ENCODE data around the gene ANKK1.

ANKK1 gene

GRCh38 chr11:113400631-113401230 is 13.2 kb downstream of the ANKK1 start:
- no peak overlapping the region for H3K27ac Mint-ChIP-seq
- TF ChIP-seq, protein P1, sequence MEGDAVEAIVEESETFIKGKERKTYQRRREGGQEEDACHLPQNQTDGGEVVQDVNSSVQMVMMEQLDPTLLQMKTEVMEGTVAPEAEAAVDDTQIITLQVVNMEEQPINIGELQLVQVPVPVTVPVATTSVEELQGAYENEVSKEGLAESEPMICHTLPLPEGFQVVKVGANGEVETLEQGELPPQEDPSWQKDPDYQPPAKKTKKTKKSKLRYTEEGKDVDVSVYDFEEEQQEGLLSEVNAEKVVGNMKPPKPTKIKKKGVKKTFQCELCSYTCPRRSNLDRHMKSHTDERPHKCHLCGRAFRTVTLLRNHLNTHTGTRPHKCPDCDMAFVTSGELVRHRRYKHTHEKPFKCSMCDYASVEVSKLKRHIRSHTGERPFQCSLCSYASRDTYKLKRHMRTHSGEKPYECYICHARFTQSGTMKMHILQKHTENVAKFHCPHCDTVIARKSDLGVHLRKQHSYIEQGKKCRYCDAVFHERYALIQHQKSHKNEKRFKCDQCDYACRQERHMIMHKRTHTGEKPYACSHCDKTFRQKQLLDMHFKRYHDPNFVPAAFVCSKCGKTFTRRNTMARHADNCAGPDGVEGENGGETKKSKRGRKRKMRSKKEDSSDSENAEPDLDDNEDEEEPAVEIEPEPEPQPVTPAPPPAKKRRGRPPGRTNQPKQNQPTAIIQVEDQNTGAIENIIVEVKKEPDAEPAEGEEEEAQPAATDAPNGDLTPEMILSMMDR (IDR thresholded peaks at IDR 0.05), result no peak
- no peak overlapping the region for H3K4me3 Mint-ChIP-seq
- H3K4me1 Mint-ChIP-seq, result peaks cover 10% of the 10 kb centered on the region
- H3K9me3 Mint-ChIP-seq, result no peaks in the 10 kb centered on the region
- DNase-seq, result no peak
- no peaks in the 10 kb centered on the region for H3K36me3 Mint-ChIP-seq (ENCODE audit: low read depth)
- H3K27me3 Mint-ChIP-seq (ENCODE audit: low read depth, poor library complexity), result peaks cover 34% of the 10 kb centered on the region

GRCh38 chr11:113401718-113402117 is 14.1 kb downstream of the ANKK1 start:
- H3K27ac Mint-ChIP-seq, result no peak overlapping the region
- TF ChIP-seq, protein P1 (IDR thresholded peaks at IDR 0.05), result no peak
- peaks cover 17% of the 10 kb centered on the region for H3K4me1 Mint-ChIP-seq
- DNase-seq, result no peak
- no peaks in the 10 kb centered on the region for H3K36me3 Mint-ChIP-seq (ENCODE audit: low read depth)
- H3K9me3 Mint-ChIP-seq, result no peaks in the 10 kb centered on the region
- H3K4me3 Mint-ChIP-seq, result no peak overlapping the region
- H3K27me3 Mint-ChIP-seq (ENCODE audit: low read depth, poor library complexity), result peaks cover 34% of the 10 kb centered on the region

GRCh38 chr11:113404859-113405430 is 17.4 kb downstream of the ANKK1 start:
- H3K27ac Mint-ChIP-seq, result no peak overlapping the region

DNA sequence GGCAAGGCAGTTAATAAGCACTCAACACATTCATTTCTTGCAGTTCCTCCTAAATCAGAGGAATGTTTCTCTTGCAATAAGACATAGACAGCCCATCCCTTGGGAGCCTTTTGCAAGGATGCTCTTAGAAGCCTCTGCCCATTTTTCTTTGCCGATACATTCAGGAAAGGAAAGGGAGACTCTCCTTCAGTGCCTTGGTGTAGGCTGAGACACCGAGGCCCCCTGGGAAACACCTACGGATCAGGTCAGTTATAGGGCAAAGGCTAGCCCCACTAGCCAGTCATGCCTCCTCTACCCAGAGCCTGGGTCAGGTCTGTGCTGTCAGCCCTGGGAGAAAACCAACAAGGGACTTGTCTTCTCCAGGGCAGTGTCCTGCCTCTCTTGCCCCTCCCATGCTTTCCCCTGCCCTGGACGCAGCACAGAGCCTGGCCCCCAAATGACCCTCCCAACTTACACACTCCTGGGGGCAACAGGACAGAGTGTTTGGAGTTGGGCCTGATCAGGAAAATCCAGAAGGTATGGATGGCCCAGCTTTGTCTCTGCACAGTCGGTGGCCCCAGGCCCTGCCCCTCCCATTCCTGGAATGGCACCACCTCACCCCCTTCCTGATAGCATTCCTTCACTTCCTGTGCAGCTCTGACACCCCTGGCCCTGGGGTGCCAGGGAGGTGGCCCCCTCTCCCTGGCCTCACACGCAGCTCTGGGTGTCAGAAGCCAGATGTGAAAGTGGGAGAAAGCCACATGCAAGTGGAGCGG is 18.3 kb downstream of the ANKK1 start:
- Mint-ChIP-seq H3K9me3 (no peaks in the 10 kb centered on the region), H3K27ac (no peak overlapping the region), H3K36me3 (ENCODE audit: low read depth) (no peaks in the 10 kb centered on the region), H3K27me3 (ENCODE audit: low read depth, poor library complexity) (peaks cover 38% of the 10 kb centered on the region), H3K4me3 (no peak overlapping the region), H3K4me1 (peaks cover 21% of the 10 kb centered on the region)
- TF ChIP-seq, protein P1 (IDR thresholded peaks at IDR 0.05), result no peak
- DNase-seq, result no peak

More at GRCh38 chr11:113404859-113405430, 17.4 kb downstream of the ANKK1 start:
- Mint-ChIP-seq H3K4me3 (no peak overlapping the region), H3K9me3 (no peaks in the 10 kb centered on the region), H3K27me3 (ENCODE audit: low read depth, poor library complexity) (peaks cover 38% of the 10 kb centered on the region), H3K36me3 (ENCODE audit: low read depth) (no peaks in the 10 kb centered on the region), H3K4me1 (peaks cover 21% of the 10 kb centered on the region)
- TF ChIP-seq, protein P1 (IDR thresholded peaks at IDR 0.05), result no peak
- DNase-seq, result no peak

DNA sequence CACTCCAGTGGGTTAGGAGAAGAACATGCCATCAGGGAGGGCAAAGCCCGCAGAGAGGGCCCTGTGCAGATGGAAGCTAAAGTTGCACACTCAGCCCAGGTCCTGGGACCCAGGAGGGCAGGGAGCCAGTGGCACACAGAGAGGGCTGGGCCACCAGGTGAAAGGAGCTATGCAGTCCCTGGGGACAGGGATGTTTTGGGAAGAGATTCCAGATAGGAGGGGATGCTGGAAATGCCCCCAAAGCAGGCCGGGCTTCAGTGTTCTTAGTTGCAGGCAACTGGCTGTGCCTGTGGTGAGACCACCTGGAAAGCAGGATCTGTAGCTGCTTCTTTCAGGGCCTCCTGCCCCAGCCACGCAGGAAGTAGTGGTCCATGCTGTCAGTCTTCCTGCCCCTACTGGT is 19.6 kb downstream of the ANKK1 start:
- DNase-seq, result no peak
- H3K27me3 Mint-ChIP-seq (ENCODE audit: low read depth, poor library complexity), result peaks cover 36% of the 10 kb centered on the region
- TF ChIP-seq, protein P1 (IDR thresholded peaks at IDR 0.05), result no peak
- H3K27ac Mint-ChIP-seq, result no peak overlapping the region
- H3K4me1 Mint-ChIP-seq, result peaks cover 21% of the 10 kb centered on the region
- no peaks in the 10 kb centered on the region for H3K9me3 Mint-ChIP-seq
- H3K36me3 Mint-ChIP-seq (ENCODE audit: low read depth), result no peaks in the 10 kb centered on the region
- H3K4me3 Mint-ChIP-seq, result no peak overlapping the region
